ENCODE data around the gene TECPR2.

TECPR2 gene

GRCh38 chr14:102451064-102451352, 88.3 kb downstream of the TECPR2 start:
- no peak for DNase-seq
- in situ Hi-C loops (cut with MboI; ENCODE audit: low pct_unique_long_range_greater_than_20kb, low sequenced_read_pairs): no loop called here

- in situ Hi-C loops (cut with MboI; ENCODE audit: low pct_unique_long_range_greater_than_20kb, low sequenced_read_pairs): no loop called here
- no peak for DNase-seq
Observed at GRCh38 chr14:102452302-102452701, 89.6 kb downstream of the TECPR2 start.

DNA sequence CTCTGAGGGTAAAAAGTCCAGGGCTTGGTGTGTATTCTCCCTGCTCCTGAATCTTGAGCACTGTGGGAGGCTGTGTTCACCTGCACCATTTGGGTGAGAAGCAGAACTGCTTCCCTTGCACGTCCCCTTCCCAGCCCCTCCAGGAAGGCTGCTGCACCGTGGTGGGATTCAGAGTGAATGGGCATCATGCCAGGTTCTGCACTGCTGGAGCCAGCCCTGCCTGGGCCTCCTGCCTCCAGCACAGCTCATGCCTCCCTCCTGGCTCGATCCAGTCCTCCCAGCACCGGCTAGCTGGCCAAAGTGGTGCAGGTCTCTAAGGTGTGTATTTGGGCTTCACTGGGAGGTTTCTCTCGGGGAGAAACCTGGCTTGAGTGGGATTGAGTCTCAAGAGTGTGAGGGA, 92.0 kb downstream of the TECPR2 start:
- in situ Hi-C loops (cut with MboI; ENCODE audit: low pct_unique_long_range_greater_than_20kb, low sequenced_read_pairs): no loop called here

GRCh38 chr14:102457509-102457908, 94.8 kb downstream of the TECPR2 start:
- DNase-seq: no peak

More for the DNA sequence above, 92.0 kb downstream of the TECPR2 start:
- no peak for DNase-seq

GRCh38 chr14:102461490-102462338, 99.0 kb downstream of the TECPR2 start:
- in situ Hi-C loops (cut with MboI; ENCODE audit: low pct_unique_long_range_greater_than_20kb, low sequenced_read_pairs): no loop called here
- DNase-seq: peak; percentile 16

More at GRCh38 chr14:102457509-102457908, 94.8 kb downstream of the TECPR2 start:
- in situ Hi-C loops (cut with MboI; ENCODE audit: low pct_unique_long_range_greater_than_20kb, low sequenced_read_pairs): no loop called here

DNA sequence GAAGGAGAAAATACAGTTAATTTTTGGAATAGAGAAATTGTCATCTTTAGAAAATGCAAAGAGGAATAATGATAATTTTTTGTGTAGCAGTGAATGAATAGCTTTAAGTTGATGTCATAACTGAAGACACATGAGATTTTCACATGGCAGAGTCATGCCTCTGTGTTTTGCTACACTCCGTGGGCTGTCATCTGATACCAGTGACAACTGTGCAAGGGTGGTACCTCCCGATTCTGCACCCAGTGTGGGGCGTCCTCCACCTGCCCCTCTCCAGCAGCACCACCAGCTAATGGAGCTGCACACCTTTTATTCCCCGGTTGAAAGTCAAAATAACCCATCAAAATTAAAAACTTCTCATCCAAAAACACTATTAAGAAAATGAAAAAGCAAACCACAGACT, 99.7 kb downstream of the TECPR2 start:
- no peak for DNase-seq
- in situ Hi-C loops (cut with MboI; ENCODE audit: low pct_unique_long_range_greater_than_20kb, low sequenced_read_pairs): no loop called here

GRCh38 chr14:102464006-102464405, 101.3 kb downstream of the TECPR2 start:
- DNase-seq: no peak
- in situ Hi-C loops (cut with MboI; ENCODE audit: low pct_unique_long_range_greater_than_20kb, low sequenced_read_pairs): no loop called here

- in situ Hi-C loops (cut with MboI; ENCODE audit: low pct_unique_long_range_greater_than_20kb, low sequenced_read_pairs): no loop called here
- no peak for DNase-seq
Observed at GRCh38 chr14:102464846-102465341, 102.2 kb downstream of the TECPR2 start.

DNA sequence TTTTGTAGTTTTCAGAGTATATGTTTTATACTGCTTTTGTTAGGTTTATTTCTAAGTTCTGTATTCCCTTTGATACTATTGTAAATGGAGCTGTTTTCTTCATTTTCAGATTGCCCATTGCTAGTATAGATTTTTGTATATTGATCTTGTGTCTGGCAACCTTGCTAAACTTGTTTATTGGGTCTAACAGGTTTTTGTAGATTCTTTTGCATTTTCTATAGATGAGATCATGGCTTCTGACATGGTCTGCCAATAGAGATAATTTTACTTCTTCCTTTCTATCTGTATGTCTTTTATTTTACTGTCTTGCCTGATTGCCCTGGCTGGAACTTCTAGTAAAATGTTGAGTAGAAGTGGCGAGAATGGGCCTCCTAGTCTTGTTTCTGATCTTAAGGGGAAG, 106.5 kb downstream of the TECPR2 start:
- no peak for DNase-seq
- in situ Hi-C loops (cut with MboI; ENCODE audit: low pct_unique_long_range_greater_than_20kb, low sequenced_read_pairs): no loop called here

DNA sequence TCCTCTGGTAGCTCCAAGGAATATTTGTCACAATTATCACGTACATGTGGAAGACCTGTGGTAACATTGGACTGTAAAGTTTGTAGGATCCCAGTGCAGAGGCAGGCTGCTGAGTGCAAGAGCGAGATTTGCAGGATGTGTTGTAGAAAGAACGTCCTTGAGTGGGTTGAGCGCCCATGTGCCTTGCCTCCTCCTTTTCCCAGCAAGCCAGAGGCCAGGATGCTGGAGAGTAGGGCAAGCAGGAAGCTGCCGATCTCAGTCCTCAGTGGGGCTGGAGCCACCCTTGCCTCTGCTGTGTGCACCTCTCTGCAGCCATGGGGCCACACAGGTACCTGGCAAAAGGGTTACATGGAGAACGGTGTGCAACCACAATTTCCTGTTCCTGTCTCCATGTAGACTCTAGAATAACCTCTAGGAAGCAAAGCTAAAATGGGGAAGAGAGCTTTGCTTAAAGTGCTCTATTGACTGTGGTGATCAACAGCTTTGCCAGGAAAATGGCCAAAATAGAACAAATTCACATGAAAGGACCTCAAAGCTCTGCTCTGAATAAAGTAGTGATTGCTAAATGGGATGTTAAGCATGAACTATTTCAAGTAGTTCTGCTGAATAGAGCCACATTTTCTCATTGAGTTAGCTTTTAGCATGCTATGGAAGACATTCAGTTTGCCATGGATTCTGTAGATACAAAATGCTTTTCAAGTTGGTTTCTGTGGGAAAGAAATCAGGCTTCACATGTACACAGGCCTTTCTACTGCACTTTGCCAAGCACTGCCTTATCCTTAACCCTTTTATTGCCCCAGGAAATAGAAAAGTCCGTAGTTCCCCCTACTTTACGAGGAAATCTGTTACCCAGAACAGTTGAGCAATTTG, 109.4 kb downstream of the TECPR2 start:
- in situ Hi-C loops (cut with MboI; ENCODE audit: low pct_unique_long_range_greater_than_20kb, low sequenced_read_pairs): no loop called here
- DNase-seq: peak; percentile 19

DNA sequence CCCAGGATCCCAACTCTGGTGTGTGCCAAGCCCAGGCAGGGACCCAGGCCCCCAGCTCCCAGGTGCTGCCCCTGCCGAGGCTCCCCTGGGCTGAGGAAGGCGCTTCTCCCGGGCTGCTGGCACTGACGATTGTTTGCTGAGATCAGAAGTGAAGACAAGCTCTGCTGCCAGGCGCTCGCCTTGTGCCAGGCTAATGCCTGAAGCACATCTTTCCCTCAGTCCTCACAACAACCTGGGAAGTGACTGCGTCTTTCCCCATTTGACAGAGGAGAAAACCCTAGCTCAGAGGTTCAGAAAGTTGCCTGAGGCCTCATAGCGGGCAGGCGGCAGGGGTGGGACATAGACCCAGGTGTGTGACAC, 110.0 kb downstream of the TECPR2 start:
- DNase-seq: no peak
- in situ Hi-C loops (cut with MboI; ENCODE audit: low pct_unique_long_range_greater_than_20kb, low sequenced_read_pairs): no loop called here

GRCh38 chr14:102473559-102473958, 110.8 kb downstream of the TECPR2 start:
- in situ Hi-C loops (cut with MboI; ENCODE audit: low pct_unique_long_range_greater_than_20kb, low sequenced_read_pairs): no loop called here
- DNase-seq: no peak

DNA sequence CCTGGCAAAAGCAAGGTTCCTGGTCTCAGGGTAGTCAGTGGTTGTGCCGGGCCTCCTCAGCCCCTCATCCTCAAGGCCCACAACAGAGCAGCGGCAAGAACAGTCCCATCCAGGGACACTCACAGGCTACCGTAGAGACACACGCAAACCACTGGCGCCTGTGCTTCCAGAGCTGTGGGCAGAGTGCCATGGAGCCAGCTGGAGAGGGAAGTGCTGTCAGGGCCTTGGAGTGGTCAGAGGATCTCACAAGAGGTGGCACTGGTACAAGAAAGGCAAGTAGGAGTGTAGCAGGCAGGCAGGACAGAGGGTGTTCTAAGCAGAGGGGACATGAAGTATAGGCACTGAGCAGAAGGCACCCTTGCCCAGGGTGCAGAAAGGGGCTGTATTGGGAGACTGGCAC, 112.2 kb downstream of the TECPR2 start:
- in situ Hi-C loops (cut with MboI; ENCODE audit: low pct_unique_long_range_greater_than_20kb, low sequenced_read_pairs): no loop called here
- no peak for DNase-seq

GRCh38 chr14:102479107-102479506, 116.4 kb downstream of the TECPR2 start:
- in situ Hi-C loops (cut with MboI; ENCODE audit: low pct_unique_long_range_greater_than_20kb, low sequenced_read_pairs): no loop called here
- DNase-seq: no peak

DNA sequence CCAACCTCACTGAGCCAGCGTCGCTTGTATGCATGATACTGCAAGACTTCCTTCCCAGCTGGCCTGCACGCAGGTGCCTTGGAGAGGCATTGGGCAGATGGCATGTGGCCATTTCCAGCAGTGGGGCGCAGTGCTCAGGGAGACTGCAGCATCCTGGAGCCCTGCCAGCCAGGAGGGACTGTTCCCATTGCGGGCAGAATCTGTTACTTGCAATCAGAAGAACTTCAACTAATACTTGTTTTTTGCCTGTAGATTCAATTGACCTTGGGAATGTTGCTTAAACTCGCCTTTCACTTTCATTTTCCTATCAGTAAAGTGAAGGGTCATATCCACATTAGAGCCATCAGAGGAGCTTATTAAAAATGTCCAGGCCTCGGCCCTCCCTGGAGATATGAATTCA, 117.0 kb downstream of the TECPR2 start:
- in situ Hi-C loops (cut with MboI; ENCODE audit: low pct_unique_long_range_greater_than_20kb, low sequenced_read_pairs): no loop called here

GRCh38 chr14:102481371-102481770, 118.6 kb downstream of the TECPR2 start:
- DNase-seq: no peak
- in situ Hi-C loops (cut with MboI; ENCODE audit: low pct_unique_long_range_greater_than_20kb, low sequenced_read_pairs): no loop called here

More for the DNA sequence above, 117.0 kb downstream of the TECPR2 start:
- no peak for DNase-seq

GRCh38 chr14:102481791-102482238, 119.1 kb downstream of the TECPR2 start:
- in situ Hi-C loops (cut with MboI; ENCODE audit: low pct_unique_long_range_greater_than_20kb, low sequenced_read_pairs): no loop called here
- no peak for DNase-seq

- in situ Hi-C loops (cut with MboI; ENCODE audit: low pct_unique_long_range_greater_than_20kb, low sequenced_read_pairs): no loop called here
- no peak for DNase-seq
Observed at GRCh38 chr14:102484316-102484715, 121.6 kb downstream of the TECPR2 start.

- no peak for DNase-seq
- in situ Hi-C loops (cut with MboI; ENCODE audit: low pct_unique_long_range_greater_than_20kb, low sequenced_read_pairs): no loop called here
Observed at GRCh38 chr14:102485693-102486512, 123.2 kb downstream of the TECPR2 start.
